WERI-Rb-1 (cell line): ENCODE data around the gene TIMP4.

ENCODE experiments used
- DNase-seq: peaks from one replicate; pipeline ENCODE4 v3.0.0-alpha.2; 2020
- H3K27ac ChIP-seq: fragments of 250-450 bp; sonication (Bioruptor Pico); 2 replicates; pipeline ENCODE4 v1.5.1; 2020; ENCODE audit warnings: mild to moderate bottlenecking, moderate library complexity
- H3K27me3 ChIP-seq: fragments of 250-450 bp; sonication (Bioruptor Pico); 2 replicates; pipeline ENCODE4 v1.5.1; 2021; ENCODE audit warnings: mild to moderate bottlenecking, low read depth, moderate library complexity; ENCODE audit not compliant: insufficient read depth, severe bottlenecking
- H3K36me3 ChIP-seq: fragments of 250-450 bp; sonication (Bioruptor Pico); 2 replicates; pipeline ENCODE4 v1.5.1; 2020; ENCODE audit warnings: mild to moderate bottlenecking, moderate library complexity
- H3K4me3 ChIP-seq: 2 replicates; pipeline ENCODE4 v1.5.1; 2011; ENCODE audit warnings: low read depth, mild to moderate bottlenecking, control low read depth, low read length
- H3K9me3 ChIP-seq: fragments of 250-450 bp; sonication (Bioruptor Pico); 2 replicates; pipeline ENCODE4 v1.5.1; 2021; ENCODE audit warnings: mild to moderate bottlenecking, moderate library complexity; ENCODE audit not compliant: severe bottlenecking
- TF ChIP-seq, protein P1 (sequence below): IDR thresholded peaks from 2 replicates; pipeline ENCODE4 v1.5.1; 2011; ENCODE audit warnings: low read depth, mild to moderate bottlenecking, control low read depth, inconsistent platforms, low read length

Gene TIMP4

DNA sequence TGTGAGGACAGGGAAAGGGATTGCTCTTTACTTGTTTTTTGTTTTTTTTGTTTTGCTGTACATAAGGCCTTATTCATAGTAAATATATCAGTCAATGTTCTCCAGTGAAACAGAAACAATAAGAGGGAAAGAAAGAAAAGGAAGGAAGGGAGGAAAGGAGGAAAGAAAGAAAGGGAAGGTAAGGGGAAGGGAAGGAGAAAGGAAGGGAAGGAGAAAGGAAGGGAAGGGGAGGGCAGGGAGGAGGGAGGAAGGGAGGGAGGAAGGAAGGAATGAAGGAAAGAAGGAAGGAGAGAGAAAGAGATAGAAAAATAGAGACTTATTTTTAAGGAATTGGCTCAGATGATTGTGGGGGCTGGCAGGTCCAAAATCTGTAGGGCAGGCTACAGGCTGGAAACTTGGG lies 37.2 kb downstream of the TIMP4 start:
- H3K36me3 ChIP-seq, result no peaks in the 10 kb centered on the region
- no peak overlapping the region for H3K27ac ChIP-seq
- DNase-seq, result no peak
- H3K9me3 ChIP-seq, result no peaks in the 10 kb centered on the region
- no peaks in the 10 kb centered on the region for H3K27me3 ChIP-seq
- TF ChIP-seq, protein P1, sequence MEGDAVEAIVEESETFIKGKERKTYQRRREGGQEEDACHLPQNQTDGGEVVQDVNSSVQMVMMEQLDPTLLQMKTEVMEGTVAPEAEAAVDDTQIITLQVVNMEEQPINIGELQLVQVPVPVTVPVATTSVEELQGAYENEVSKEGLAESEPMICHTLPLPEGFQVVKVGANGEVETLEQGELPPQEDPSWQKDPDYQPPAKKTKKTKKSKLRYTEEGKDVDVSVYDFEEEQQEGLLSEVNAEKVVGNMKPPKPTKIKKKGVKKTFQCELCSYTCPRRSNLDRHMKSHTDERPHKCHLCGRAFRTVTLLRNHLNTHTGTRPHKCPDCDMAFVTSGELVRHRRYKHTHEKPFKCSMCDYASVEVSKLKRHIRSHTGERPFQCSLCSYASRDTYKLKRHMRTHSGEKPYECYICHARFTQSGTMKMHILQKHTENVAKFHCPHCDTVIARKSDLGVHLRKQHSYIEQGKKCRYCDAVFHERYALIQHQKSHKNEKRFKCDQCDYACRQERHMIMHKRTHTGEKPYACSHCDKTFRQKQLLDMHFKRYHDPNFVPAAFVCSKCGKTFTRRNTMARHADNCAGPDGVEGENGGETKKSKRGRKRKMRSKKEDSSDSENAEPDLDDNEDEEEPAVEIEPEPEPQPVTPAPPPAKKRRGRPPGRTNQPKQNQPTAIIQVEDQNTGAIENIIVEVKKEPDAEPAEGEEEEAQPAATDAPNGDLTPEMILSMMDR, result no peak
- no peak overlapping the region for H3K4me3 ChIP-seq

DNA sequence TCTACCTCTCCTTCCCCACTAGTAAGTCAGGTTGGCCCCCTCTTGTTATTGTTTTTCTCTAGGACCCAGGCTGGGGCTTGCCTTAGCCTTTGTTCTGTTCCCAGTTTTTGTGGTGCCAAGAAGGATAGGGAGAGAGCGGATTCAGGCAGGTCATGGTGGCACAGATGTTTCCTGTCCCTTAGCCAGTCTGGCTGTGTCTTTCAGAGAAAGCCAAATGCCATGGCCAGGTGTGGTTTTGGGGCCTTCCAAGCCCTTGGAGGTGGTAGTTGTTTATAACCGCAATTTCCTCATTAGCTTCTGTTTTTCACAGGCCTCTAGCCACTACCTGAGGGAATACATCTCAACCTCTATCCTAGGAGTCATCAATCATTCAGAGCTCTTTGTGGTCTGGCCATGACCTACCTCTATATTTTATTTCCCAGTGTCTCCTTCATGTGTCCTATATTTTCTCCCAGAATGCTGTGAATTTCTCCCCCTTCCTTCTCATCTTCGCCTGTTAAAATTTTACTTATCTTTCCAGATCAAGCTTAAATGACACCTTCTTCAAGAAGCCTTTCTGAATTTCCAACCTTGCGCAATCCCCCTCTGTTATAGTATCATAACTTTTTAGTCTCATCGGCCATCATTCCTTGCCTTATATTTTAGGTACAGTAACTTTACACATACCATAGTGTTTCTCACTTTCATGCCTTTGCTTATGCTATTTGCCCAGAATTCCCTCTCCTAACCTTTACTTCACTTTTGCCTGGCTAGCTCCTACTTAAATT lies 38.2 kb downstream of the TIMP4 start:
- H3K4me3 ChIP-seq, result no peak overlapping the region
- H3K27ac ChIP-seq, result no peak overlapping the region
- H3K9me3 ChIP-seq, result no peaks in the 10 kb centered on the region
- no peaks in the 10 kb centered on the region for H3K27me3 ChIP-seq
- no peak for DNase-seq
- no peaks in the 10 kb centered on the region for H3K36me3 ChIP-seq
- TF ChIP-seq, protein P1, result no peak

DNA sequence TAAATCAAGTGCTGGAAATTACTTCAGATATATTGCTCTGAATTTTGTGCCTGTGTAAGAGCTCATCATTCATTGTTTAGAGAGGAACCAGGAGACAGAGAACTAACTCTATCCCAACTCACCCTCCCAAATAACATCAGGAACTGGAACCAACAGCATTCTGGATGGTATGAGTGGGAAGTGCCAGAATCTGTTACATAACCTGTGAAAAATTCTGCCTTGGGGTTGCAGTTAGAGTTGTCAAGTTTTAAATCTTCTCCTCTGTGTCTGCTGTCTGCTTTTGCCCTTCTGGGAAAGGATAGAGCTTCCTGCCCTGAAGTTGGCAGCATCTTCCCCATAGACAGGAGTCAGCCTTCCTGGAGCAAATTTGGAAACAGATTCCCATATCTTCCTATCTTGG lies 41.2 kb downstream of the TIMP4 start:
- Histone ChIP-seq H3K4me3 (no peak overlapping the region), H3K9me3 (no peaks in the 10 kb centered on the region), H3K27ac (no peak overlapping the region), H3K27me3 (no peaks in the 10 kb centered on the region), H3K36me3 (no peaks in the 10 kb centered on the region)
- no peak for DNase-seq
- TF ChIP-seq, protein P1, result no peak

DNA sequence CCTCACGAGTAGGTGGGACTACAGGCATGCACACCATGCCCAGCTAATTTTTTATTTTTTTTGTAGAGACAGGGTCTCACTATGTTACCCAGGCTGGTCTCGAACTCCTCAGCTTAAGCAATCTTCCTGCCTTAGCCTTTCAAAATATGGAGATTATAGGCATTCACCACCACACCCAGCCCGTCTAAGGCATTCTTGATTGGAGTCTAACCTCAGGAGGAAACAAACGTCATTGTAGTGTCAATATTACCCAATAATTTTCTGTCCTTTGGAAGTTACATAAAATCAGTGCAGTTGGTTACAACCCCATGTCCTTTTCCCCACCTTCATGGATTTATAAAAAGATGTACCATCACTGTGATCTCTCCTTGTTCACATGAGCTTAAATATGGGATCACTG lies 41.8 kb downstream of the TIMP4 start:
- no peaks in the 10 kb centered on the region for H3K36me3 ChIP-seq
- TF ChIP-seq, protein P1, result no peak
- DNase-seq, result no peak
- no peak overlapping the region for H3K27ac ChIP-seq
- no peak overlapping the region for H3K4me3 ChIP-seq
- no peaks in the 10 kb centered on the region for H3K9me3 ChIP-seq
- H3K27me3 ChIP-seq, result no peaks in the 10 kb centered on the region

DNA sequence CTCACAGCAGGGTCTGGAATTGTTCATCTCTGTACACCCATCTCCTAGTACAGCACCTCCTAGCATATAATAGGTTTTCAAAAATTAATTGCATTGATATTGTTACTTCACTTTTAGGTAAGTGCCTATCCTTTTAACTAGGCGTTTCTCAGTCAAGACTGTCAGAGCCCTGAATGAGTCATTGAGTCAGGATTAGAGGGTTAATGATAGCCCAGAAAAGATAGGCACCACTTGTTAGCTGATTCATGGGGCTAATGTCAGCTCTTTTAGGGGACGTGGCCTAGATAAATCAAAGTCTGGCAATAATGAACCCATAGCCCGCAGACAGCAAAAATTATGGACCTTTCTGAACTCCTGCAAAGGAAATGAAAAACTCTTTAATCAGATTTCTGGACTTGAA lies 42.9 kb downstream of the TIMP4 start:
- no peaks in the 10 kb centered on the region for H3K36me3 ChIP-seq
- H3K27ac ChIP-seq, result no peak overlapping the region
- H3K4me3 ChIP-seq, result no peak overlapping the region
- no peaks in the 10 kb centered on the region for H3K9me3 ChIP-seq
- no peak for DNase-seq
- TF ChIP-seq, protein P1, result no peak
- no peaks in the 10 kb centered on the region for H3K27me3 ChIP-seq

DNA sequence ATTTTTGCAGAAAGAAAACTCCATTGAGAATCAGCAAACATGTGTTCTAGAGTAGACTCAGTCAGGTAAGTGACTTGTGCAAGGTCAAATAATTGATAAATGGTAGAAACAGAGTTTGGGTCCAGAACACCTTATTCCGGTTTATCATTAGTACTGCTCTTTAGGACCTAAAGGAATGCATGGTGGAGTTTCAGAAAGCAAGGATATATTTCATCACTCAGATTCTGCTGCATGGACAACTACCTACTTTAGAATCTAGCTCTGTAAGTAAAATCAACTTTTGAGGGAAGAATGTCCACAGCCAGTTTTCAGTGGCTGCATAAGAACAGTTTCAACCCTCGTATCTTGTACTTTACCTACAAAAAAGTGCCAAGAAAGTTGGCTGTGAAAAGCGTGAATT lies 43.6 kb downstream of the TIMP4 start:
- TF ChIP-seq, protein P1, result no peak
- Histone ChIP-seq H3K4me3 (no peak overlapping the region), H3K9me3 (no peaks in the 10 kb centered on the region), H3K36me3 (no peaks in the 10 kb centered on the region), H3K27ac (no peak overlapping the region), H3K27me3 (no peaks in the 10 kb centered on the region)
- DNase-seq, result no peak
